Esophagus muscularis mucosa (tissue), 4 donors: ENCODE measurements around the gene CTCF. TPM values are rescaled to one million over a fixed set of nuclear protein-coding genes. Genes with fewer than 3 reads are reported as not detected.
A peak's percentile ranks its signal among the peaks of the same experiment; 100 is the strongest.

Experiments
- DNase-seq: peaks from one replicate; pipeline ENCODE4 v3.0.0-alpha.2; 2017; ENCODE audit errors: extremely low spot score
- H3K27ac ChIP-seq, 4 donors: fragments of 200-600 bp; sonication (generic); replicated peaks in 1 of 4; 1 replicate in 3 of 4; 2 replicates in 1 of 4; pipeline ENCODE4 v1.5.1; 2016 to 2019; ENCODE audit warnings: mild to moderate bottlenecking in 1 of 4
- H3K27me3 ChIP-seq, 4 donors: fragments of 200-600 bp; sonication (generic); one replicate each; pipeline versions ENCODE4 v1.5.1 to v1.6.0; 2016 to 2019
- H3K36me3 ChIP-seq, 4 donors: fragments of 200-600 bp; sonication (generic); one replicate each; pipeline ENCODE4 v1.5.1; 2016 to 2019
- H3K4me1 ChIP-seq, 4 donors: fragments of 200-600 bp; sonication (generic); one replicate each; pipeline ENCODE4 v1.5.1; 2016 to 2019
- H3K4me3 ChIP-seq, 4 donors: fragments of 200-600 bp; sonication (generic); 1 replicate in 2 of 4; 2 replicates in 2 of 4; pipeline ENCODE4 v1.5.1; 2016 to 2019; ENCODE audit warnings: mild to moderate bottlenecking in 4 of 4, moderate library complexity in 1 of 4
- H3K9me3 ChIP-seq, 4 donors: fragments of 200-600 bp; sonication (generic); 1 replicate in 3 of 4; 2 replicates in 1 of 4; pipeline ENCODE4 v1.5.1; 2016 to 2019
- CTCF ChIP-seq, 3 experiments: fragments of 200-600 bp in 2 of 3; fragments of 450-650 bp in 1 of 3; sonication (generic) in 2 of 3; IDR thresholded peaks; one replicate each; pipeline ENCODE4 v1.5.1; 2017 to 2019; ENCODE audit warnings: antibody characterized with exemption in 3 of 3, mild to moderate bottlenecking in 2 of 3, moderate library complexity in 1 of 3
- EP300 ChIP-seq: sonication (generic); formaldehyde crosslinking; IDR thresholded peaks from one replicate; pipeline ENCODE4 v1.6.1; 2017; ENCODE audit warnings: antibody characterized with exemption
- POLR2A ChIP-seq: fragments of 450-650 bp; IDR thresholded peaks from one replicate; pipeline ENCODE4 v1.6.1; 2017; ENCODE audit warnings: antibody characterized with exemption, moderate library complexity, mild to moderate bottlenecking, low read depth
- POLR2AphosphoS5 ChIP-seq, 2 donors: sonication (generic); formaldehyde crosslinking; IDR thresholded peaks; one replicate each; pipeline ENCODE4 v1.6.1; 2017; ENCODE audit warnings: antibody characterized with exemption in 2 of 2
- WGBS: methylation state at CpG from one replicate; pipeline ENCODE4 v1.1.5; 2018; 5-methylcytosine and 5-hydroxymethylcytosine counted together
- intact Hi-C: fragments of 100-400 bp; cut with DNase I; formaldehyde crosslinking; loops from one replicate; pipeline ENCODE4 v1.15.1; 2023
- total RNA-seq, 4 donors: library from RNA; depleted of rRNA; stranded (reverse); fragments of >200 nt; gene quantifications; one replicate each; pipeline versions ENCODE4 v1.1.0 to v1.2.1, GENCODE V29; 2016

The CTCF gene
- total RNA-seq, 4 donors from 2014 or later, result 27.5 to 46.3 (median 38.5) TPM

GRCh38 chr16:67653789-67654402, 91.6 kb downstream of the CTCF start:
- 12% methylated on average over 7 of the region's 25 CpGs for WGBS
- intact Hi-C loops, result no loop called here
- Histone ChIP-seq H3K4me3 (peak overlapping the region; percentile 40 to 59 (median 45)), H3K27ac (no peak overlapping the region), H3K27me3 (peaks cover 0 to 62% (median 45%) of the 10 kb centered on the region in 4 donors), H3K4me1 (peaks cover 10 to 39% (median 34%) of the 10 kb centered on the region in 4 donors), H3K36me3 (peaks cover 0 to 24% (median 21%) of the 10 kb centered on the region in 4 donors), H3K9me3 (no peaks in the 10 kb centered on the region)
- no peak for DNase-seq
- TF ChIP-seq EP300 (no peak), POLR2AphosphoS5 (IDR thresholded peaks at IDR 0.05) (no peak), POLR2A (no peak)

- no peak overlapping the region for H3K27ac ChIP-seq
- peaks cover 0 to 56% (median 40%) of the 10 kb centered on the region in 4 donors for H3K27me3 ChIP-seq
- peaks cover 16 to 40% (median 36%) of the 10 kb centered on the region in 4 donors for H3K4me1 ChIP-seq
- no peak for DNase-seq
- H3K36me3 ChIP-seq, result peaks cover 0 to 24% (median 21%) of the 10 kb centered on the region in 4 donors
- no peak overlapping the region for H3K4me3 ChIP-seq
- H3K9me3 ChIP-seq, result no peaks in the 10 kb centered on the region
- intact Hi-C loops, result no loop called here
- 65% methylated on average over 7 of the region's 30 CpGs for WGBS
- no peak for TF ChIP-seq CTCF (IDR thresholded peaks at IDR 0.05)
Observed at GRCh38 chr16:67654403-67654911, 92.1 kb downstream of the CTCF start.

DNA sequence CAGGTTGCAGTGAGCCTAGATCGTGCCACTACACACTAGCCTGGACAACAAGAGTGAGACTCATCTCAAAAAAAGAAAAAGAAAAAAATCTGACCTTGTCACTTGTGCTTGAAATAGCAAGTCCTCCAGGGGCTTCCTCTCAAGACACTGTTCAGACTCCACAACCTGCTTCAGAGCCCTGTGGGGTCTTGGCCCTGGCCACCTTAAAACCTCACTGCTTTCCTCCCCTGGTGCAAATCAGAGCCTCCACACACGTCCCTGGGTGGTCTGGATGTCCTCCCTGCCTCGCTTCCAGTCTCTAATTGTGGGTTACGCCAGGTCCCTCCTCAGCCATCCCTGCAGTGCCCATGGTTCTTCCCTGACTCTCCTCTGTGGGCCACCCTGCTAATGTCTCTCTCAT, 93.0 kb downstream of the CTCF start:
- H3K36me3 ChIP-seq, result peaks cover 0 to 24% (median 21%) of the 10 kb centered on the region in 4 donors
- peaks cover 18 to 40% (median 33%) of the 10 kb centered on the region in 4 donors for H3K4me1 ChIP-seq
- intact Hi-C loops, result no loop called here
- no peak for DNase-seq
- H3K27ac ChIP-seq, result no peak overlapping the region
- TF ChIP-seq POLR2A, result no peak
- TF ChIP-seq POLR2AphosphoS5 (IDR thresholded peaks at IDR 0.05), result no peak
- TF ChIP-seq CTCF (IDR thresholded peaks at IDR 0.05), result no peak
- no peak for TF ChIP-seq EP300
- peaks cover 0 to 47% (median 35%) of the 10 kb centered on the region in 4 donors for H3K27me3 ChIP-seq
- no peak overlapping the region for H3K4me3 ChIP-seq
- WGBS, result 71% methylated on average over 4 of the region's 4 CpGs
- no peaks in the 10 kb centered on the region for H3K9me3 ChIP-seq

- Histone ChIP-seq H3K36me3 (peaks cover 0 to 24% (median 21%) of the 10 kb centered on the region in 4 donors), H3K27ac (no peak overlapping the region)
- intact Hi-C loops, result no loop called here
Observed at GRCh38 chr16:67656344-67657016, 94.2 kb downstream of the CTCF start.

More at GRCh38 chr16:67656344-67657016, 94.2 kb downstream of the CTCF start:
- Histone ChIP-seq H3K4me3 (no peak overlapping the region), H3K4me1 (peaks cover 23 to 46% (median 39%) of the 10 kb centered on the region in 4 donors), H3K27me3 (peaks cover 0 to 36% (median 31%) of the 10 kb centered on the region in 4 donors), H3K9me3 (no peaks in the 10 kb centered on the region)
- 78% methylated on average over 1 of the region's 9 CpGs for WGBS
- no peak for DNase-seq
- no peak for TF ChIP-seq EP300
- no peak for TF ChIP-seq POLR2A
- TF ChIP-seq CTCF (IDR thresholded peaks at IDR 0.05), result no peak
- TF ChIP-seq POLR2AphosphoS5 (IDR thresholded peaks at IDR 0.05), result no peak
